ENCODE measurements around the gene MSN. TPM values are rescaled to one million over a fixed set of nuclear protein-coding genes. Genes with fewer than 3 reads are reported as not detected.
"Not testable (repeated sequence)": the region's sequence is repeated elsewhere in the genome, so short reads cannot be mapped to it uniquely, and the experiment has no call there.

The MSN gene
- total RNA-seq, 1 donor from 2014 or later = 384 TPM

GRCh38 chrX:65751519-65751918, 84.1 kb downstream of the MSN start:
- DNase-seq (ENCODE audit: low spot score) = no peak
- Mint-ChIP-seq H3K4me1 (ENCODE audit: low read depth) (peaks cover 2% of the 10 kb centered on the region), H3K27ac (ENCODE audit: unreplicated experiment) (no peak overlapping the region), H3K36me3 (ENCODE audit: low read depth) (no peaks in the 10 kb centered on the region), H3K4me3 (ENCODE audit: unreplicated experiment) (no peak overlapping the region), H3K27me3 (ENCODE audit: low read depth) (peaks cover 2% of the 10 kb centered on the region), H3K9me3 (ENCODE audit: low read depth) (peaks cover 26% of the 10 kb centered on the region)
- no peak for TF ChIP-seq CTCF (IDR thresholded peaks at IDR 0.05)

- peaks cover 2% of the 10 kb centered on the region for H3K4me1 Mint-ChIP-seq (ENCODE audit: low read depth)
- H3K27me3 Mint-ChIP-seq (ENCODE audit: low read depth) = peaks cover 2% of the 10 kb centered on the region
- DNase-seq (ENCODE audit: low spot score) = no peak
- H3K36me3 Mint-ChIP-seq (ENCODE audit: low read depth) = no peaks in the 10 kb centered on the region
- H3K9me3 Mint-ChIP-seq (ENCODE audit: low read depth) = peaks cover 22% of the 10 kb centered on the region
- no peak overlapping the region for H3K27ac Mint-ChIP-seq (ENCODE audit: unreplicated experiment)
- no peak for TF ChIP-seq CTCF (IDR thresholded peaks at IDR 0.05)
- H3K4me3 Mint-ChIP-seq (ENCODE audit: unreplicated experiment) = no peak overlapping the region
Observed at GRCh38 chrX:65752294-65752693, 84.8 kb downstream of the MSN start.

- H3K4me1 Mint-ChIP-seq (ENCODE audit: low read depth) = no peaks in the 10 kb centered on the region
- peaks cover 2% of the 10 kb centered on the region for H3K27me3 Mint-ChIP-seq (ENCODE audit: low read depth)
- peaks cover 22% of the 10 kb centered on the region for H3K9me3 Mint-ChIP-seq (ENCODE audit: low read depth)
- DNase-seq (ENCODE audit: low spot score) = no peak
- H3K4me3 Mint-ChIP-seq (ENCODE audit: unreplicated experiment) = no peak overlapping the region
- TF ChIP-seq CTCF (IDR thresholded peaks at IDR 0.05) = no peak
- no peak overlapping the region for H3K27ac Mint-ChIP-seq (ENCODE audit: unreplicated experiment)
- H3K36me3 Mint-ChIP-seq (ENCODE audit: low read depth) = no peaks in the 10 kb centered on the region
Observed at GRCh38 chrX:65755786-65756185, 88.3 kb downstream of the MSN start.

GRCh38 chrX:65757943-65758342, 90.5 kb downstream of the MSN start:
- H3K27me3 Mint-ChIP-seq (ENCODE audit: low read depth) = peaks cover 10% of the 10 kb centered on the region
- H3K4me1 Mint-ChIP-seq (ENCODE audit: low read depth) = no peaks in the 10 kb centered on the region
- TF ChIP-seq CTCF (IDR thresholded peaks at IDR 0.05) = no peak
- H3K27ac Mint-ChIP-seq (ENCODE audit: unreplicated experiment) = no peak overlapping the region
- H3K9me3 Mint-ChIP-seq (ENCODE audit: low read depth) = peaks cover 31% of the 10 kb centered on the region
- DNase-seq (ENCODE audit: low spot score) = no peak
- peaks cover 1% of the 10 kb centered on the region for H3K36me3 Mint-ChIP-seq (ENCODE audit: low read depth)
- no peak overlapping the region for H3K4me3 Mint-ChIP-seq (ENCODE audit: unreplicated experiment)

- peaks cover 10% of the 10 kb centered on the region for H3K27me3 Mint-ChIP-seq (ENCODE audit: low read depth)
- H3K9me3 Mint-ChIP-seq (ENCODE audit: low read depth) = peaks cover 32% of the 10 kb centered on the region
- no peak for TF ChIP-seq CTCF (IDR thresholded peaks at IDR 0.05)
- H3K4me1 Mint-ChIP-seq (ENCODE audit: low read depth) = no peaks in the 10 kb centered on the region
- peaks cover 1% of the 10 kb centered on the region for H3K36me3 Mint-ChIP-seq (ENCODE audit: low read depth)
- H3K4me3 Mint-ChIP-seq (ENCODE audit: unreplicated experiment) = no peak overlapping the region
- no peak overlapping the region for H3K27ac Mint-ChIP-seq (ENCODE audit: unreplicated experiment)
- DNase-seq (ENCODE audit: low spot score) = no peak
Observed at GRCh38 chrX:65758505-65758904, 91.1 kb downstream of the MSN start.

- not testable (repeated sequence) for H3K36me3 Mint-ChIP-seq (ENCODE audit: low read depth); DNase-seq (ENCODE audit: low spot score); H3K27ac Mint-ChIP-seq (ENCODE audit: unreplicated experiment); H3K4me3 Mint-ChIP-seq (ENCODE audit: unreplicated experiment); H3K4me1 Mint-ChIP-seq (ENCODE audit: low read depth)
- Mint-ChIP-seq H3K27me3 (ENCODE audit: low read depth) (peaks cover 12% of the 10 kb centered on the region), H3K9me3 (ENCODE audit: low read depth) (peaks cover 29% of the 10 kb centered on the region)
Observed at GRCh38 chrX:65759525-65759924, 92.1 kb downstream of the MSN start.

Measured in chondrocyte (in vitro differentiated cells).